Epithelial cell of proximal tubule (primary cell): ENCODE results near the gene TRIM9. TPM values are rescaled to one million over a fixed set of nuclear protein-coding genes. Genes with fewer than 3 reads are reported as not detected.

ENCODE experiments used
- DNase-seq: peaks from one replicate; pipeline ENCODE4 v3.0.0-alpha.2; 2011; ENCODE audit warnings: low read depth
- H3K4me3 ChIP-seq: 2 replicates; pipeline ENCODE4 v1.5.1; 2011; ENCODE audit warnings: low read depth, mild to moderate bottlenecking, low read length
- CTCF ChIP-seq: conservative IDR thresholded peaks from 2 replicates; pipeline ENCODE4 v1.5.1; 2012; ENCODE audit warnings: low read depth, mild to moderate bottlenecking, low read length
- total RNA-seq: library from RNA; depleted of rRNA; stranded (reverse); fragments of >200 nt; gene quantifications from 2 replicates; pipeline ENCODE4 v1.2.3, GENCODE V29; 2015

The TRIM9 gene
- total RNA-seq, 1 donor from 2014 or later: 0.69 TPM

- no peak for DNase-seq
- no peak overlapping the region for H3K4me3 ChIP-seq
- TF ChIP-seq CTCF: no peak
Observed at GRCh38 chr14:51073731-51074130, 21.2 kb downstream of the TRIM9 start.

- DNase-seq: no peak
- H3K4me3 ChIP-seq: no peak overlapping the region
- no peak for TF ChIP-seq CTCF
Observed at GRCh38 chr14:51072976-51073375, 21.9 kb downstream of the TRIM9 start.

- H3K4me3 ChIP-seq: no peak overlapping the region
- DNase-seq: no peak
- no peak for TF ChIP-seq CTCF
Observed at GRCh38 chr14:51071857-51072256, 23.0 kb downstream of the TRIM9 start.

GRCh38 chr14:51070726-51071125 is 24.2 kb downstream of the TRIM9 start:
- no peak for DNase-seq
- H3K4me3 ChIP-seq: no peak overlapping the region
- TF ChIP-seq CTCF: no peak

GRCh38 chr14:51069055-51069454 is 25.9 kb downstream of the TRIM9 start:
- TF ChIP-seq CTCF: no peak
- no peak overlapping the region for H3K4me3 ChIP-seq
- no peak for DNase-seq

- no peak overlapping the region for H3K4me3 ChIP-seq
- no peak for DNase-seq
- TF ChIP-seq CTCF: no peak
Observed at GRCh38 chr14:51068268-51068667, 26.6 kb downstream of the TRIM9 start.

GRCh38 chr14:51067295-51067694 is 27.6 kb downstream of the TRIM9 start:
- no peak for DNase-seq
- H3K4me3 ChIP-seq: no peak overlapping the region
- no peak for TF ChIP-seq CTCF
